BJ (cell line): ENCODE results near the gene FBXL14. TPM values are rescaled to one million over a fixed set of nuclear protein-coding genes. Genes with fewer than 3 reads are reported as not detected.

ENCODE experiments used
- CTCF ChIA-PET: fragments of 350-600 bp; formaldehyde crosslinking; extraction: SDS; loops from one replicate; lab custom pipeline; 2021; ENCODE audit warnings: antibody characterized with exemption, inconsistent platforms; lab: Yijun Ruan, JAX
- POLR2A ChIA-PET: fragments of 300-600 bp; sonication (Branson Sonifier 250); formaldehyde crosslinking; extraction: SDS; loops from one replicate; lab custom pipeline; 2021; ENCODE audit warnings: antibody characterized with exemption; lab: Charles Lee
- DNase-seq: peaks from one replicate; pipeline ENCODE4 v3.0.0-alpha.2; 2011; ENCODE audit warnings: low read depth
- H3K27me3 ChIP-seq: 2 replicates; pipeline ENCODE4 v1.6.0; 2011; ENCODE audit warnings: low read length; ENCODE audit not compliant: control insufficient read depth, insufficient read depth
- H3K36me3 ChIP-seq: 2 replicates; pipeline ENCODE4 v1.5.1; 2011; ENCODE audit warnings: low read length; ENCODE audit not compliant: control insufficient read depth, insufficient read depth
- H3K4me3 ChIP-seq: 2 replicates; pipeline ENCODE4 v1.5.1; 2011; ENCODE audit warnings: low read depth, mild to moderate bottlenecking, control low read depth, low read length
- polyA plus RNA-seq: library from polyadenylated mRNA; depleted of rRNA; stranded (reverse); fragments of >200 nt; gene quantifications from 2 replicates; pipeline ENCODE4 v1.2.3, GENCODE V29; 2011
- TF ChIP-seq, protein P1 (sequence below): IDR thresholded peaks from 2 replicates; pipeline ENCODE4 v1.5.1; 2011; ENCODE audit warnings: low read depth, mild to moderate bottlenecking, control low read depth, inconsistent platforms, low read length, moderate library complexity; ENCODE audit not compliant: insufficient read depth

Gene FBXL14
- polyA plus RNA-seq, 1 experiment: 9.4 TPM

DNA sequence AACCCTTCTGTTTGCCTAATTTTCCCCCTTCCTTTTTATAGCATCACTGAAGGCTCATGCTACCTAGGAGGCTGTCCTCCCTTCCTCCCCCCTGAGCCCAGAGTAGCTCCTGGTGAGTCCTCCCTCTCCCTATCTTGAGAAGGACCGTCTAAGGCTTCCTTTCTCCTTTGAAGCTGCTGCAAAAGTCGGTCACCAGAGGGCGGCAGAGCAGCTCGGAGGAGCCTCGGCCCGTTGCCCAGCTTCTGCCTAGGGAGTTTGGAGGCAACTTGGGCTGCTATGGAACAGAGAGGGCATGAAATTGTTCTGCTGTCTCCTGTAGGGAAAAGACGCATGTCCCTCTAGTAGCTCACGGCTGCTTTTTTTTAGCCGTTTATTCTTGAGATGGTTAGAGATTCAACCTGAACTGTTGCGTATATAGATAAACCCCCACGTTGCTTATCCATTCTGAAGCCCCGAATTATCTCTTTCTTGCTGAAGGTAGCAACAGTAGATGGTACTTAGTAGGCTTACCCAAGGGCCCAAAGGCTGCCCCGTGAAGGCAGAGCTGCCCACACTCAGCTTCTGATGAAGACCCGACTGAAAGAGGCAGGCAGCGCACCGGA lies 40.3 kb upstream of the FBXL14 start:
- Histone ChIP-seq H3K4me3 (no peak overlapping the region), H3K27me3 (no peaks in the 10 kb centered on the region), H3K36me3 (peaks cover 7% of the 10 kb centered on the region)
- no peak for DNase-seq
- TF ChIP-seq, protein P1, sequence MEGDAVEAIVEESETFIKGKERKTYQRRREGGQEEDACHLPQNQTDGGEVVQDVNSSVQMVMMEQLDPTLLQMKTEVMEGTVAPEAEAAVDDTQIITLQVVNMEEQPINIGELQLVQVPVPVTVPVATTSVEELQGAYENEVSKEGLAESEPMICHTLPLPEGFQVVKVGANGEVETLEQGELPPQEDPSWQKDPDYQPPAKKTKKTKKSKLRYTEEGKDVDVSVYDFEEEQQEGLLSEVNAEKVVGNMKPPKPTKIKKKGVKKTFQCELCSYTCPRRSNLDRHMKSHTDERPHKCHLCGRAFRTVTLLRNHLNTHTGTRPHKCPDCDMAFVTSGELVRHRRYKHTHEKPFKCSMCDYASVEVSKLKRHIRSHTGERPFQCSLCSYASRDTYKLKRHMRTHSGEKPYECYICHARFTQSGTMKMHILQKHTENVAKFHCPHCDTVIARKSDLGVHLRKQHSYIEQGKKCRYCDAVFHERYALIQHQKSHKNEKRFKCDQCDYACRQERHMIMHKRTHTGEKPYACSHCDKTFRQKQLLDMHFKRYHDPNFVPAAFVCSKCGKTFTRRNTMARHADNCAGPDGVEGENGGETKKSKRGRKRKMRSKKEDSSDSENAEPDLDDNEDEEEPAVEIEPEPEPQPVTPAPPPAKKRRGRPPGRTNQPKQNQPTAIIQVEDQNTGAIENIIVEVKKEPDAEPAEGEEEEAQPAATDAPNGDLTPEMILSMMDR: peak; percentile 95
- POLR2A ChIA-PET: interaction anchor here (0.6 kb wide), 1 partner anchor 29 kb away, joined by 3 read pairs; no protein-coding TSS in a partner anchor
- CTCF ChIA-PET: interaction anchor here (0.6 to 6.1 kb wide), 30 partner anchors 8 to 1178 kb away, joined by 3 to 63 read pairs (median 5); partner anchors contain the start of gene FBXL14

DNA sequence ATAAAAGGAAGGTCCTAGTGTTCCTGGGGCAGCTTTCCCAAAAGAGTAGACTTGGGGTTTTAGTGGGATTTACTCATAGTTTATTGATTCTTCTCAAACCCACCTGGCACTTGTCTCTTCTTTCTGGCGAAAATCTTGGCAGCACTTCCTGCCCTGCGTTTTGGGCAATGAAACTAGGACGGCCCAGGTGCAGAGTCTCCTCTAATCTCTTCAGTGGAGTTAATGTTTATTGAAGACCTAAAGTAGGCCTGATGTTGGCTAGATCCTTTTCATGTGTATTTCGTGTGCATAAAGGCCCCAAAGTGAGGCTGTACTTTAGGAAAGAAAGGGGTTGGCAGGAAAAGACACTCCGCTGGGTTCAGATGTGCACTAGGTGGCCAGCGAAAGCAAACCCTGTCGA lies 39.8 kb upstream of the FBXL14 start:
- Histone ChIP-seq H3K36me3 (peaks cover 6% of the 10 kb centered on the region), H3K27me3 (no peaks in the 10 kb centered on the region), H3K4me3 (no peak overlapping the region)
- TF ChIP-seq, protein P1: no peak
- POLR2A ChIA-PET: no interaction called here
- CTCF ChIA-PET: interaction anchor here (0.6 to 6.1 kb wide), 28 partner anchors 8 to 1179 kb away, joined by 3 to 63 read pairs (median 6); partner anchors contain the start of gene FBXL14
- DNase-seq: no peak

DNA sequence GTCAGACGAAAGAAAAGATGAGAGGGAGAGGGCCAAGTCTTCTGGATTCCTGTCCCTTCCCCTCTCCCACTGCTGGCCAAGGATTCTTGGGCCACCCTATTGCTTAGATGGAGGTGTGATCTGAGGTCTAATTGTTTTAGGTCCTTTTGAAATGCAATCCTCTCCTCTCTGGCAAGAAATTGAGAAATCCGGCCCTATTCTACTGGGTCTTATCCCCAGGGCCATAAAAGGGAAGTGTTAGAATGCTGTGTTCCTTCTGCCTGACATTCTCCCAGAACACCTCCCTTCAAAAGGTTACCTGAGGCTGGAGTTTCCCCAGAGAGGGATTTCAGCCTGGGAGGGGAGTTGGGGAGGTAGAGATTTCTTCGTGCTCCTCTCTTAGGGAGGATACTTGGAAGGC lies 39.1 kb upstream of the FBXL14 start:
- H3K4me3 ChIP-seq: no peak overlapping the region
- no peaks in the 10 kb centered on the region for H3K27me3 ChIP-seq
- peaks cover 6% of the 10 kb centered on the region for H3K36me3 ChIP-seq
- TF ChIP-seq, protein P1: no peak
- DNase-seq: no peak
- ChIA-PET CTCF (interaction anchor here (0.6 to 6.1 kb wide), 12 partner anchors 8 to 540 kb away, joined by 3 to 63 read pairs (median 6); no protein-coding TSS in a partner anchor), POLR2A (no interaction called here)

DNA sequence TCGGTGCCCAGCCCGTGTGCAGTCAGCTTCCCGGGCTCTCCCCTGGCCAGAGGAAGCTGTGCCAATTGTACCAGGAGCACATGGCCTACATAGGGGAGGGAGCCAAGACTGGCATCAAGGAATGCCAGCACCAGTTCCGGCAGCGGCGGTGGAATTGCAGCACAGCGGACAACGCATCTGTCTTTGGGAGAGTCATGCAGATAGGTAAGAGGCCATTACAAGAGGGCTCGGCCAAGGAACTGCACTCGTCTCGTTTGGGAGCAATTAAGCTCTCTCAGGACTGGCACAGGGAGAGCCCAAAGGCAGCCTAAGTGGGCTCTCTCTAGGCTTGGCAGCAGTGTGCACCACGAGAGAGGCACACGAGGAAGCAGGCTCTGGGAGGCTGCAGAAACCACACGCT lies 38.3 kb upstream of the FBXL14 start:
- H3K36me3 ChIP-seq: peaks cover 6% of the 10 kb centered on the region
- CTCF ChIA-PET: interaction anchor here (0.6 to 6.1 kb wide), 7 partner anchors 11 to 405 kb away, joined by 3 to 63 read pairs (median 3); no protein-coding TSS in a partner anchor
- POLR2A ChIA-PET: no interaction called here
- TF ChIP-seq, protein P1: no peak
- H3K27me3 ChIP-seq: no peaks in the 10 kb centered on the region
- DNase-seq: no peak
- H3K4me3 ChIP-seq: no peak overlapping the region

DNA sequence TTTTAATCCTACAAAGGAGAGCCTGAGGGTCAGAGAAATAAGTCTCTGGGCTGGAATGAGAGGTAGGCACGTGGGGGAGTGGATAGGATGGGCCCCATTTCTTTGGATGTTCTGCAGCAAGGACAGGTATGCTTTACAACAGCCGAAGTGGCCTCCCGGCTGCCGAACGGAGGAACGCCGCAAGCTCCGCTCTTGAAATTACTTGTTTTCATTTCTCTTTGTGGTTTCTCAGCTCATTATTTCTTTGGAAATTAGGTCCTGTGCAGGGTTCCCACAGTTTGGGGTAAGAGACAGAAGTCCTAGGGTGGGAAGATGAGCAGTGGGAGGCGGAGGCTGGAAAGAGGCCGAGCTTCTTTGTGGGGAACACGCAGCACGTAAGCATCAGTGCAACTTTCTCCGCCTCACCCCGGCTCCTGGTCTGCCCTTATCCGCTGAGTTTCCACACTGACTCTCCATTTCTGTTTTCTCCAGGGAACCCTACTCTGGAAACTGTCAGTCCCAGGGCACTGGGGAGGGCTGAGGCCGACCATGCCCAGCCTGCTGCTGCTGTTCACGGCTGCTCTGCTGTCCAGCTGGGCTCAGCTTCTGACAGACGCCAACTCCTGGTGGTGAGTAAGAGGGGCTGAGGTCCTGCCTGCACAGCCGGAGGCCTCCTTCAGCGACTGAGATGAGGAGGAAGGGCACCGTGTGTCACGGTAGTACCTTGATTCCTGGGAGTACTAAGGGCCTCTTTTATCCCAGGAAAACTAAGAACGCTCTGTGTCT lies 36.6 kb upstream of the FBXL14 start:
- ChIA-PET CTCF (interaction anchor here (0.6 to 6.1 kb wide), 10 partner anchors 9 to 513 kb away, joined by 3 to 63 read pairs (median 5); no protein-coding TSS in a partner anchor), POLR2A (no interaction called here)
- no peak for DNase-seq
- Histone ChIP-seq H3K4me3 (no peak overlapping the region), H3K27me3 (no peaks in the 10 kb centered on the region), H3K36me3 (peaks cover 6% of the 10 kb centered on the region)
- TF ChIP-seq, protein P1: no peak; the same call in 1 of the 2 replicates
